ENCODE results near the gene IL20.

The IL20 gene

DNA sequence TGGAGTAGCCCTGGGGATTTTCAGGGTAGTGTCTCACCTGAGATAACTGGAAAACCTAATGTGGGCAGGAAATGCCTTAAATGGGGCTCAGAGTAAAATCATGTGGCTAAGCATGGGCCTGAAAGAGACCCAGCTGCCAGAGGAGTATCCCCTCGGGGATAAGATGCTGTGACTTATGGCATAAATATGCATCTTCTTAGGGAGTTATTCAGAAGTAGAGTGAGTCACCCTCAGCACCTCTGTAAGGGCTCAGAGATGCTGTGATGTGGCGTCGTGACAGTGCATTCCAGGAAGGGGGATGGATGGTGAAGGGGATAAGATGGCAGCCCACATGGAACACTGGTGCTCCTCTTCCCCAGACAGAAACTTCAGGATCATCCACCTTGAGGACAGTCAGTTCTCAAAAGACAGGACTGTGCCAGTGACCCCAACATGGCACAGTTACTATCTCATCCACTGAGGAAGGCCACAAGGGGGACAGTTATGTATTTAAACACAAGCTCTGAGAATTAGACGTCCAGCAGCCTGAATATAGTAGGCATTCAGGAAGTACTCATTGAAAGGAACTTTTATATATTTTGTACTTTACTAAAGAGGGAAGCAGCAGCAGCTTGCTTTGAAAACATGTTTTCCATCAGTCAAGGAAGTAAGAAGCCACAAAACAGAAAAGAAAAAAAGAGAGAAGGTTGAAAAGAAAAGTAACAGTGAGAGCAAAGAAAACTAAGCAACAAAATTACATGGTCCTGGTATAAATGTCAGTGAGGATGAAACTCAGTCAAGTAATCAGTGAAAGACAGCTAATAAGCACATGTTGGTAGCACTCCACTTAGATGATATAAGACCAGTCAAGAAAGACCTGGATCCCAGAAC, 40.1 kb downstream of the IL20 start:
- no peak for DNase-seq

DNA sequence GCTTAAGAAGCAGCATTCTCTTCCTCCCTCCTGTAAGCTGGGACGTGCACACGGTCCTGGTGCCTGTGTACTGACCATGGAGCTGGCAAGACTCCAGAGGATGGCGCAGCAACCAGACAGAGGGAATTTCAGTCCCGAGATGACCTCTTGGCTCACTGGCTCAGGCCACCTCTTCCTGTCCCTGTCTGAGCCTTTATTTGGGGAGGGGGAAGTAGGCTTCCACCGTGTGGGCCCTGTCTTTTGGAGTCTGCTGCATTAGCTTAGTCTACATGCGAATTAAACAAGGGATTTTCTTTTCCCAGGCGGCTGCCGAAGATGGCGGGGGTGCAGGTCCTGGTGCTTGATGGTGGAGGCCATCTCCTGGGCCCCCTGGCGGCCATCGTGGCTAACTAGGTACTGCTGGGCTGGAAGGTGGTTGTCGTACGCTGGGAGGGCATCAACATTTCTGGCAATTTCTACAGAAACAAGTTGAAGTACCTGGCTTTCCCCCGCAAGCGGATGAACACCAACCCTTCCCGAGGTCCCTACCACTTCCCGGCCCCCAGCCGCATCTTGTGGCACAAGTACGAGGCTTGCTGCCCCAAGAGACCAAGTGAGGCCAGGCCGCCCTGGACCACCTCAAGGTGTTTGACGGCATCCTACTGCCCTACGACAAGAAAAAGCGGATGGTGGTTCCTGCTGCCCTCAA, 42.0 kb downstream of the IL20 start:
- DNase-seq: peak in 1 of 2 experiments; percentile 35

DNA sequence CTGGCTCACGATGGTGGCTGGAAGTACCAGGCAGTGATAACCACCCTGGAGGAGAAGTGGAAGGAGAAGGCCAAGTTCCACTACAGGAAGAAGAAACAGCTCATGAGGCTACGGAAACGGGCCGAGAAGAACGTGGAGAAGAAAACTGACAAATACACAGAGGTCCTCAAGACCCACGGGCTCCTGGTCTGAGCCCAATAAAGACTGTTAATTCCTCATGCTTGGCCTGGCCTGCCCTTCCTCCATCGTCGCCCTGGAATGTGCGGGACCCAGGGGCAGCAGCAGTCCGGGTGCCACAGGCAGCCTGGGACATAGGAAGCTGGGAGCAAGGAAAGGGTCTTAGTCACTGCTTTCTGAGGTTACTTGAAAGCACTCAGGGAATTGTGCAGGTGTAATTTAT, 42.6 kb downstream of the IL20 start:
- DNase-seq: no peak

DNA sequence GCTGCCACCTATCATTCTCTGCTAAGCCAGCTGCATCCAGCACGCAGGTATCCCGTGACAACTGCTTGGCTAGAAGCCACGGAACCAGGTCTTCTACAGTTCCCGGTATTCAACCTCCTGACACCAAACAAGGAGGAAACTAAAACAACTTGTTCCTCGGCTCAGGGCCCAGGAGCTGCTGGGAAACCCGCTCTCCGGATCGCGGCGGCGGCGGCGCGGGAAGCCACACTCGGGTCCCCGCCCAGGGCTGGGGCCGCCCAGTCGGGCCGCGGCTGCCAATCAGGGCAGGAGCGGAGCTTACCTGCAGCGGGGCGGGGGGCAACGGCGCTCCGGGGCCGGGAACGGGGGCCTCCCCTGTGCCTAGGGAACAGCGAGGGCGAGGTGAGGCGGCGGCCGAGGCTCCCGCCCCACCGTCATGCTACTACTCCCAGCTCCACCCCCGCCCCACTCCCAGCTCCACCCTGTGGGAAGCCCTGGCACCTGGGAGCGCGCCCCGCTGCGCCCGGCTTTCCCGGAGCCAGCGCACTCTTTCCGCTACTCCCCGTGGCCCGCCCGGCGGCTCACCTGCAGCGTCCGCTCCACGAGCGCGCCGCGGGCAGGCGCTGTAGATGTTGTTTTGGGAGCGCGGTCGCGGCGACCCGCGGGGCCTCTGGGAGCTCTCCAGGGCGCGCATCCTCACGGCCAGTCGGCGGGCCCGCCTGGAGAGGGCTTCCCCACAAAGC, 43.9 kb downstream of the IL20 start:
- peak in 1 of 2 experiments; percentile 40 for DNase-seq

DNA sequence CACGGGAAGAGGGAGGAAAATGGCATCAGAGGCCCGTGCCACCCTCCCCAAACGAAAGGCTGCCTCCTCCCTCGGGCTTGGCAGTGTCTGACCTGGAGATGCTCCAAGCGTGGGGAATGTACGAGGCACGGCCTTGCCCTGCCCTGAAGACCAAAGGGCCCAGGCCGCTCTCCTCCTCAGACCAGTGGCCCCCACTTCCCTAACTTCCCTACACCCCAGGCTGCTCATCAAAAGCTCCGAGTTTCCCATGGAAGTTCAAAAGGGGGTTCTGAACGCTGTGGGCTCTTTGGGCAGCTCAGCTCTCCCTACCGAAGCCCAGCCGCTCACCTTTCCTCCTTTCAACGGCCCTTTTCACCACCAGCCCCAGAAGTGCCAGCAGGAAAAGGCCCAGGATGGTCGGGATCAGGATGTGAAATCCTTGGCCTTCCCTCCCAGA, 44.5 kb downstream of the IL20 start:
- DNase-seq: no peak

DNA sequence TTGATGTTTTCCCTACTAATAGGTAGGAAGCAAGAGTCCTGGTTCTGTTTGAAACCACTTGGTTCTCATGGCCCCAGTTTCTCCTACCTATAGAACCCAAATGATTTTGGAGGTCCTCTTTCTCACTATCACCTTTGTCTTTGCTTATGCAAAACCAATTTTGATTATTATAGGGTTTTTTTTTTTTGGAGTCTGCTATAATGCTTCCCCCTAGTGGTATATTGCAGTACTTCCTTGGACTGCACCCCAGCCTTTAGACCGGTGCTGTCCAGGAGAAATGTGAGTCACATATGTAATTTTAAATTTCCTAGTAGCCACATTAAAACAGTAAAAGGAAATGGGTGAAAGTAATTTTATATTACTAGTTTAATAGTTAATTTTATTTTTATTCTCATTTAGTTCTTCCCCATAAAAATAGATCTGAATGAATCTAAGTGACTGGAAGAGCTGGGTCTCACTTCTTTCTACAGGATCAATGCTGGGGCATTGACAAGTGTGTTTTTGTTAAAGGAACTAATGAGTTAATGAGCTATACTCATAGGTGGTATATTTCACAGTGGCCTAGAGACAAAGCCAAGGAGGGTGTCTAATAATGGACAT, 45.7 kb downstream of the IL20 start:
- DNase-seq: peak; percentile 44 to 63

DNA sequence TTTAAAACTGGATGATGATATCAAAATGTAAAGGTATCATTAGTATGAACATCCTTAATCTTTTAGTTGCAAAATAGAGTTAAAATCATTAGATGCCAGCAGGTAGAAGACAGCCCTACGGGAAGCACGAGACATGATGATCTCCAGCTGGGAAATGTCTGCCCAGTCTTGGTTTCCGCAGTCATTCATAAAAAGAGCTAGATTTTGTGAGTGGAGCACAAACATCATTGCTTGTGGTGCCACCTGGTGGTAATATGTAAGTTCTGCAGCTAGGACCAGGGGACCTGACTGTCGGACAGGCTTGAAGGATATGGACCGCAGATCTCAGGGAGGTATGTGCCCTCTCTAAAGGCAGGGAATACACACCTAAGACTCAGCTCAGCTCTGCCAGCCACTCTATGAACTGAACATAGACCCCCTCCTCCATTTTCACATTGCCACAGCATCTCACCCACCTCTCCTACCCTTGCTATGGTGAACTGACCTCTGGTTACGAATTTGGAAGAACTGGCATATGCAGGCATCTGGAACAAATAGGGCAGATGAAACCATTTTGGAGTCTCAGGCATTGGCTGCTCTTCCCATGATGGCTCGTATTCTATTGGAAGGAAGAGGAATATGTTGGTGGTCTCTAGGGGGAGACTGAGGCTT, 47.1 kb downstream of the IL20 start:
- DNase-seq: peak; percentile 69 to 92

DNA sequence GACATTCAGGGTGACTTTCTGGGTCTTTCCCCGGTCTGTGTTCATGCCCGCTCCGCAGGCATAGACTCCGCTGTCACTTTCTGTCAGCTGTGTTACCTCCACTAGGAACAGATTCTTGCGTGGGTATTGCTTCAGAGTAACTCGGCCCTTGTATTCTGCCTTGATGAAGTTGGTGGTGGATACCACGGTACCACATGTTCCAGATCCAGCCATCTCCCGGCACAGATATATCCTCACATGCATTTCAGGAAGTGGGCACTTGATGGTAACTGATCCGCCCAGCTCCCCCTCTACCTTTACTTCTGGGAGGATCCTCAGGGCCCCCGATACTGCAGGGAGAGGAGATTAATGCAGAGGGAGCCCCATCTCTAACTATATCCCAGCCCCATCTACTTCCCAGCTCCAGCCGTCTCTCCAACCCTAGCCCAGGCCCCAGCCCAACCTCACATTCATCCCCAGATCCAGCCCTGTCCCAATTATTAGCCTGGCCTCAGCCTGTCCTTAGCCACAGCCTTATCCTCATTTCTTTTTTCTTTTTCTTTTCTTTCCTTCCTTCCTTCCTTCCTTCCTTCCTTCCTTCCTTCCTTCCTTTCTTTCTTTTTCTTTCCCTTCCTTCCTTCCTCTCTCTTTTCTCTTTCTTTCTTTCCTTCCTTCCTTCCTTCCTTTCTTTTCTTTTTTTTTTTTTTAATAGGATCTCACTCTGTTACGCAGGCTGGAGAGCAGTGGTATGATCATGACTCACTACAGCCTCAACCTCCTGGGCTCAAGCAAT, 48.5 kb downstream of the IL20 start:
- no peak for DNase-seq

DNA sequence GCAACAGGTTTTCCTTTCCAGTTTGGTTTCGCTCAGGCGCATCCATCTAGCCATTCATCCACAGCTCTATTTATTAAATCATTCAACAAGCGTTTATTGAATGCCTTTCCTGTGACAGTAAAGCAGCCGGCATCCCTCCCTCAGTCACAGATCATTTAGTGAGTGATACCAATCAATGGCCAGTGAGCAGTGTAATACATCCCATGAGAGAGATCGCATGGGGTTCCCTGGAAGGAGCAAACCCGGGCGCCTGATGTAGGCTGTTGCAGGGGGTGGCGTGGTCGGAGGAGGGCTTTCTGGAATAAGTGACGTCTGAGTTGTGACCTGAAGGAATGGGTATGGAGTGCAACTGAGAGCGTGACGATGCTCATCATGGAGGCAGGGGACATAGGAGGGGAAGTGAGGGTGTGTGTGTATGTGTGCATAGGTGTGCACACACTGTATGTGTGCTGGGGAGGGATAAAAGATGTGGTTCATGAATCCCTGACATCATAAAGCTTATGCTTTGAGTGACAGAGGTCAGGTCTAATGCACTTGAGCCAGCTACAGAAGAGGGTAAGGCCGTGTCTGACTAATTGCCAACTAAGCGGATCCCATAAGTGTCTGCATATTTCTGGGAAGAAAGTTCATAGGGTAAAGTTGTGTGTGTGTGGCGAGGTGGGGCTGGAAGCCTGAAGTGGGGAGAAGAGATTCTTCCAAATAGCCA, 49.8 kb downstream of the IL20 start:
- no peak for DNase-seq

DNA sequence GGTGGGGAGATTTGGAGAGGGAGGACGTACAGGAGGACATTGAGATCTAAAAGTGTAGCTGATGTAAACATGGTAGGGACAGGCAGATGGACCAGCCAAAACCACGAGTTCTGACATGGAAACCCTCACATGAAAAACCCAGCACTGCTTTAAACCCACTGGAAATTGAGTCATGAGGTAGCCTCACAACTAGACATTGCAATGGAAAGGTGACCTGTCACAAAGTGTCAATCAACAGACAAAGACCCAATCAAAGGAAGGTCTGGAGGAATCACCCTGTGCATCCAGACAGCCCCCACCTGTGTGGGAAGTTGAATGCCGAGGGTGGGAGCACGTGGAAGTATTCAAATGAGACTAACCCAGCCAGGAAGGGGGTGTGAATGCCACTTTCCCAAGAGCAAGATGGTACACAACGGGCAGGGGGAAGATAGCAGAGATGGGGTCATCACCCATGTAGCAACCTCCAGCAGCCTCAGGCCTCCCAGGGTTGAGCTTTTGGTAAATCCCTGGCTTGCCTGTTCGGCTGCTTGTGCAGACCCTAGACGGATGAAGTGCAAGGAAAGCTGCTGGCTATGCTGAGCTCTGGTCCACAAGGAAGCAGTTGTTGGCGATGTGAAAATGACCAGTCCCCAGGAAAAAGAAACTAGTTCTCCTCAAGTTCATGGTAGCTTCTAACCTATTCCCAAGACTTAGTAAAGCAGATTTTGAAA, 50.7 kb downstream of the IL20 start:
- DNase-seq: no peak

- DNase-seq: no peak
Measured at GRCh38 chr1:206918076-206918475, 52.7 kb downstream of the IL20 start.
